Neural crest cell (in vitro differentiated cells): ENCODE data around the gene TRPM1. TPM values are rescaled to one million over a fixed set of nuclear protein-coding genes. Genes with fewer than 3 reads are reported as not detected.

Experiments used
- DNase-seq: peaks from one replicate; pipeline ENCODE4 v3.0.0; 2021; ENCODE audit warnings: low read depth, mixed read lengths, low spot score
- H3K27ac Mint-ChIP-seq: one replicate; pipeline ENCODE4 v1.8.0; 2021; ENCODE audit warnings: mild to moderate bottlenecking, mixed read lengths; ENCODE audit not compliant: unreplicated experiment
- H3K27me3 Mint-ChIP-seq: 2 replicates; pipeline ENCODE4 v1.8.0; 2021; ENCODE audit warnings: low read depth, mild to moderate bottlenecking, mixed read lengths
- H3K36me3 Mint-ChIP-seq: 2 replicates; pipeline ENCODE4 v1.8.0; 2021; ENCODE audit warnings: low read depth, mild to moderate bottlenecking, mixed read lengths
- H3K4me1 Mint-ChIP-seq: 2 replicates; pipeline ENCODE4 v1.8.0; 2021; ENCODE audit warnings: mixed read lengths
- H3K4me3 Mint-ChIP-seq: one replicate; pipeline ENCODE4 v1.8.0; 2021; ENCODE audit warnings: mild to moderate bottlenecking, mixed read lengths
- H3K9me3 Mint-ChIP-seq: 2 replicates; pipeline ENCODE4 v1.8.0; 2021; ENCODE audit warnings: mixed read lengths
- CTCF ChIP-seq: fragments of 200-600 bp; sonication (generic); conservative IDR thresholded peaks from 2 replicates; pipeline ENCODE4 v1.5.0; 2021; ENCODE audit warnings: antibody characterized with exemption, mild to moderate bottlenecking
- total RNA-seq: library from RNA; stranded (reverse); gene quantifications from 2 replicates; pipeline ENCODE4 v1.2.1, GENCODE V29; 2021

Gene TRPM1
- total RNA-seq, 1 donor from 2014 or later, result not detected

- Mint-ChIP-seq H3K27ac (no peak overlapping the region), H3K4me3 (no peak overlapping the region), H3K27me3 (peaks cover 20% of the 10 kb centered on the region), H3K9me3 (peaks cover 4% of the 10 kb centered on the region), H3K4me1 (peaks cover 9% of the 10 kb centered on the region), H3K36me3 (no peaks in the 10 kb centered on the region)
- no peak for TF ChIP-seq CTCF
- no peak for DNase-seq
Measured at GRCh38 chr15:31077941-31078340, 23.6 kb downstream of the TRPM1 start.

- Mint-ChIP-seq H3K9me3 (peaks cover 4% of the 10 kb centered on the region), H3K4me1 (peaks cover 9% of the 10 kb centered on the region), H3K36me3 (no peaks in the 10 kb centered on the region), H3K27ac (no peak overlapping the region), H3K27me3 (peaks cover 19% of the 10 kb centered on the region), H3K4me3 (no peak overlapping the region)
- DNase-seq, result no peak
- TF ChIP-seq CTCF, result no peak
Measured at GRCh38 chr15:31077181-31077580, 24.3 kb downstream of the TRPM1 start.

GRCh38 chr15:31074321-31074720, 27.2 kb downstream of the TRPM1 start:
- no peak for TF ChIP-seq CTCF
- Mint-ChIP-seq H3K36me3 (no peaks in the 10 kb centered on the region), H3K27me3 (peaks cover 9% of the 10 kb centered on the region), H3K27ac (no peak overlapping the region), H3K9me3 (peaks cover 4% of the 10 kb centered on the region), H3K4me1 (peaks cover 8% of the 10 kb centered on the region), H3K4me3 (no peak overlapping the region)
- no peak for DNase-seq

GRCh38 chr15:31070867-31071266, 30.7 kb downstream of the TRPM1 start:
- Mint-ChIP-seq H3K4me1 (peaks cover 8% of the 10 kb centered on the region), H3K9me3 (peaks cover 4% of the 10 kb centered on the region), H3K4me3 (no peak overlapping the region), H3K27me3 (peaks cover 6% of the 10 kb centered on the region), H3K27ac (no peak overlapping the region), H3K36me3 (no peaks in the 10 kb centered on the region)
- TF ChIP-seq CTCF, result no peak
- DNase-seq, result no peak

- Mint-ChIP-seq H3K9me3 (peaks cover 4% of the 10 kb centered on the region), H3K4me1 (peaks cover 8% of the 10 kb centered on the region), H3K27ac (no peak overlapping the region), H3K27me3 (peaks cover 5% of the 10 kb centered on the region), H3K4me3 (no peak overlapping the region), H3K36me3 (no peaks in the 10 kb centered on the region)
- no peak for DNase-seq
- TF ChIP-seq CTCF, result no peak
Measured at GRCh38 chr15:31069360-31070000, 32.0 kb downstream of the TRPM1 start.
